Measurements from ENCODE around the gene MMP17. TPM values are rescaled to one million over a fixed set of nuclear protein-coding genes. Genes with fewer than 3 reads are reported as not detected.
A peak's percentile ranks its signal among the peaks of the same experiment; 100 is the strongest.

The MMP17 gene
- total RNA-seq, 1 donor from 2014 or later: 14.0 TPM

DNA sequence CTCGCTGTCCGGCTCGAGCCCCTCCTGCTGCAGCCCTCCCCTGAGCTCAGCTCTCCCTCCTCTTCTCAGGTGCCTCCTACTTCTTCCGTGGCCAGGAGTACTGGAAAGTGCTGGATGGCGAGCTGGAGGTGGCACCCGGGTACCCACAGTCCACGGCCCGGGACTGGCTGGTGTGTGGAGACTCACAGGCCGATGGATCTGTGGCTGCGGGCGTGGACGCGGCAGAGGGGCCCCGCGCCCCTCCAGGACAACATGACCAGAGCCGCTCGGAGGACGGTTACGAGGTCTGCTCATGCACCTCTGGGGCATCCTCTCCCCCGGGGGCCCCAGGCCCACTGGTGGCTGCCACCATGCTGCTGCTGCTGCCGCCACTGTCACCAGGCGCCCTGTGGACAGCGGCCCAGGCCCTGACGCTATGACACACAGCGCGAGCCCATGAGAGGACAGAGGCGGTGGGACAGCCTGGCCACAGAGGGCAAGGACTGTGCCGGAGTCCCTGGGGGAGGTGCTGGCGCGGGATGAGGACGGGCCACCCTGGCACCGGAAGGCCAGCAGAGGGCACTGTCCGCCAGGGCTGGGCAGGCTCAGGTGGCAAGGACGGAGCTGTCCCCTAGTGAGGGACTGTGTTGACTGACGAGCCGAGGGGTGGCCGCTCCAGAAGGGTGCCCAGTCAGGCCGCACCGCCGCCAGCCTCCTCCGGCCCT is 22.8 kb downstream of the MMP17 start:
- DNase-seq: peak; percentile 57

DNA sequence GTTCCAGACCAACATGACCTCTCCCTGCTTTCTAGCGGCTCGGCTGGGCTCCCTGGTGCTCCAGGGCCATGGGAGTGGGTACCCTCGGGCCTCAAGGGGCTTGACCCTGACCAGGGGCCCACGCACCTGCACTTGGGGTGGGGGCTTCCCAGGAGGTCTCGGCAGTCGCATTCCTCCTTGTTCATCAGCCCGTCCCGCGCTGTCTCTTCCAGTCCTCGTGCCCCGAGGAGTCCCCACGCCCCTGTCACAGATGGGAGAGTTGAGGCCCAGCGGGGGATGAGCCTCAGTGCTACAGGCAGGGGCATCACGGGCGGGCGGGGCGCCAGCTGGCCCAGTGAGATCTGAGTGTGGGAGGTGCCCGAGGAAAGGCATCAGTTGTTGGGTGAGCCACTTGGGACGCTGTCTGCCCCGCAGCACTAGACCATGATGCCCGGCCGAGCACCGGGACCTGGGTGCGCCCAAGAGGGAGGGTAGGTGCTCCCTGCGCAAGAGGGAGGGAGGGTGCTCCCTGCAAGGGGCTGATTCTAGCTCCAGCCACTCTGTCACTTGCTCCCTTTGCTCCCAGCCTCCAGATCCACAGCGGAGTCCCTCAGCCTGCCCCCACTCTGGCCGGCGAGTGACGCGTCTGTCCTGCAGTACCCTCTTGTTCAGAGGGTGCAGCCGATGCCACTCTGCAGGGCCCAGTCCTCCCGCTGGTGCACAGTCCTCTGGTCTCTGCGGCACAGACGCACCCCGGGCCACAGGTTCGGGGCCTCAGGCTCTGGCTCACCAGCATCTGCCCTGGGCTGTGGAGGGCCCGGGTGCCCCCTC is 23.8 kb downstream of the MMP17 start:
- DNase-seq: no peak

DNA sequence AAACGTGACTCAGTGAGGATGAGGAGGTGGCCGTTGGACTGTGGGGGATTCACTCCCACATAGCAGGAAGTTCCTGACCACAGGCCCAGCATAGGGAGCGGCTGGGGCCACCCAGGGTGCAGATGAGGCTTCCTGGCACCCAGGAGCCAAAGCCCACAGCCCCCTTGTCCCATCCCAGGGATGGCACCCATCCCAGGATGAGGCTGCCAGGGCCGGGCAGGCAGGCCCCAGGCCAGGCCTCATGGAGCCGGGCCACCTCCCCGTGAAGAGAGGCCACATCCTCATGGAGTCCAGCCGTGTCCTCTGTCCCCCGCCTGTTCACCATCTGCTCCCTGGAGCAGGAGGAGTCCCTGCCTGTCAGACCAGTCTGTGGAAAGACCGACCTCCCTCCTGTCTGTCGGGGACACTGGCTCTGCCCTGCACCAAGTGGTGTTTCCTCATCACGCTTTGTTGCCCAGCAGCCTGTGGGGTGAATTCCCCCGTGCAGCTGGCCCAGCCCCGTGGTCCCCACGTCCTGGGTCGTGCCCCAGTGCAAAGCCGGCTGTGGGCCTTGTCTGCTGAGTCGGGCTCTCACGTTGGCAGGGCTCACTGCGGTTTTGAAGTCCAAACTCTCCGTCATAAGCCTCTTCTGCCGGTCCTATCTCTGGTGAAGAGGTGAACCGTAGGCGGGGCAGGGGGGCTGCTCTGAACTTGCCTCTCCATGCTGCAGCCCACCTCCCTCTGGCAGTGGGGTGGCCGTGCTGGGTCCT is 24.5 kb downstream of the MMP17 start:
- no peak for DNase-seq

DNA sequence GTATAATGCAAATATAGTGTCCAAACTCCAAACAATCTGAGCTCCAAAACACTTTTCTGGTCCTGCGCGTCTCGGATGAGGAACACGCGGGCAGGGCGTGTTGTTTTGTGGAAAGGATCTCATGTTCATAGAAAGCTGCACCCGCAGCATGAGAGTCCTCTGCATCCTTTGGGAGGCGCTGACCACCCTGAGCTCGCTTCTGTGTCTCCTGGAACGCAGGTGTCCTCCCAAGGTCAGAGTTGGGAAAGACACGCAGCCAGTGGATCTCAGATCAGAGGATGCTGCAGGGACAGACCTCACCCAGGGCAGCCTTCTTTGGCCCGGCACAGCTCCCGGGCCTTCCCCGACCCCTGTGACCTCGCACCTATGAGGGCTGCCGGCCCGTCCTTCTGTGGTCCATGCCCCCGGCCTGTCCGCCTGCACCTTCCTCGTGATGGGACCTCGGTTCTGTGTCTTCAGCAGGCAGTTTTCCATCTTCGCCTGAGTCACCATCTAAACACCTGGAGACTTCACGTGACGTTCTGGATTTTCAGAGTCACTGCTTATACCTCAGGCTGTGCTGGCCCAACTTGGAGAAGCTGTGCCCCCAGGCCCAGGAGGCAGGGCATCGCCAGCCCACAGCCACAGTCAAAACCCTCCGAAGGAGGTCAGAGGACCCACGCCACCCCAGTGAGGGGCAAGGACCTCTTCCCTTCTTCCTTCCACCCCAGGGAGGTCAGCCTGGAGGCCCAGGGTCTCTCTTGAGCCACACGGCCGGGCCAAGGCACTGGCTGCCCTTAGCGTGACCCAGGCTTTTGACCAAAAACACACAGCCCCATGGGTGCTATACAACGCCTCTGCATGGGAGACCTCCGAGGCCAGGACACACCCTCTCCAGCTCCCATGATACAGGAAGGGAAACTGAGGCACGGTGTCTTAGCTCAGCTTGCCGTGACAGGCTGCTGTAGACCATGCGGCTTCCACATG is 25.9 kb downstream of the MMP17 start:
- no peak for DNase-seq

DNA sequence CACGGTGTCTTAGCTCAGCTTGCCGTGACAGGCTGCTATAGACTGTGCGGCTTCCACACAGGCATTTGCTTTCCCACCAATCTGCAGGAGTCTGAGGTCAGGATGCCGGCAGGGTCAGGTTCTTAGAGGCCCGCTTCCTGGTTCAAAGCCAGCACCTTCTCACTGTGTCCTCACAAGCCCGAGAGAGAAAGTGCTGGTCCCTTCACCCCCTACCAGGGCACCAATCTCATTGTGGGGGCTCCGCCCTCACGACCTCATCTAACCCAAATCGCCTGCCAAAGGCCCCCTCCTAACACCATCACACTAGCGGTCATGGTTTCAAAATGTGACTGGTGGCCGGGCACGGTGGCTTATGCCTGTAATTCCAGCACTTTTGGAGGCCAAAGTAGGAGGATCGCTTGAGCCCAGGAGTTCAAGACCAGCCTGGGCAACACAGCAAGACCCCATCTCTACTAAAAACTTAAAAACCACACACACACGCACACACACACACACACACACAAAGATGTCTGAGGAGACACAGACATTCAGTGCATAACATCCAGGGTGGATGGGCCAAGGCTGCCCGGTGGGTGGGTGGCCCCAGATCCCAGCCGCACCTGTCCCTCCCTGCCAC is 26.8 kb downstream of the MMP17 start:
- no peak for DNase-seq

DNA sequence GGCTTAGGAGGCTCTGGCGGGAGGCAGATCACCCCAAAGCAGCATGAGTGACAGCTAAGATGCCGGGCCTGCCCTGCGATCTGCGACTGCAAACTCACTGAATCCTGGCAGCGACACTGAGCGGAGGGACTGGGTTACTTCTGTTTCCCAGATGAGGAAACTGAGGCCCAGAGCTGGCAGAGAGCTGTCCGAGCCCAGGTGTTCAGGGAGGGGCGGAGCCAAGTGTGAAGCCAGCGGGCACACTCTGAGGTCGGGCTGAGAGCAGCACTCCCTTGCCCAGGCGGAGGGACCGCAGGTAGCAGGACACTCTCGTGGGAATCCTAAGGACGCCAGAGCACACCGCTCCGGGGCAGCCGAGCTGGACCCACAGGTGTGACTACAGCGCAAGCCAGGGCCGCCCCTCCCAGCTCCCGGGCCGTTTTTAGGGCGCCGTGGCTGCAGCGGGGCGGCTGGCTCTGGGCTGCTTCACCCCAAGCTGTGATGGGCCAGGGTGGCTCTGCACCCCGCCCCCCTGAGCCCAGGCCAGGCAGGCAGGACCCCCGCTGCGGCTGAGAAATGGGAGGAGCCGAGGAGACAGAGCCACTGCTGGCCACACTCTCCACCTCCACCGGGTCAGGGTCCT is 27.4 kb downstream of the MMP17 start:
- no peak for DNase-seq

DNA sequence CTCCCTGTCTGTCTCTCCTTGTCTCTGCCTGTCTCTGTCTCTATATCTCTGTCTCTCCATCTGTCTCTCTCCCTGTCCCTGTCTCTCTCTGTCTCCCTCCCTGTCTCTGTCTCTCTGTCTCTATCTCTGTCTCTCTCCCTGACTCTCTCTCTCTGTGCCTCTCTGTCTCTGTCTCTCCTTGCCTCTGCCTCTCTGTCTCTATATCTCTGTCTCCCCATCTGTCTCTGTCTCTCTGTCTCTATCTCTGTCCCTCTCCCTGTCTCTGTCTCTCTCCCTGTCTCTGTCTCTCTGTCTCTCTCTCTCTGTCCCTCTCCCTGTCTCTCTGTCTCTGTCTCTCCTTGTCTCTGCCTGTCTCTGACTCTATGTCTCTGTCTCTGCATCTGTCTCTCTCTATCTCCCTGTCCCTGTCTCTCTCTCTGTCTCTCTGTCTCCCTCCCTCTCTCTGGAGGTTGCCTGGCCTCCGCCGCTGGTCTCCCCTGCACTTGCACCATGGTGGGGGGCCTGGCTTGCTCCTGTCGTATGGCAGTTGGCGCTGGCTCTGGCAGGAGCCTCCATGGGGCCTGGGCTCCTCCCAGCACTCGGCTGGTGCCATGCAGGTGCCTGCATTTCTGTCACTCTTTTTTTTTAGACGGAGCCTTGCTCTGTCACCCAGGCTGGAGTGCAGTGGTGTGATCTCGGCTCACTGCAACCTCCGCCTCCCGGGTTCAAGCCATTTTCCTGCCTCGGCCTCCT is 28.3 kb downstream of the MMP17 start:
- no peak for DNase-seq

DNA sequence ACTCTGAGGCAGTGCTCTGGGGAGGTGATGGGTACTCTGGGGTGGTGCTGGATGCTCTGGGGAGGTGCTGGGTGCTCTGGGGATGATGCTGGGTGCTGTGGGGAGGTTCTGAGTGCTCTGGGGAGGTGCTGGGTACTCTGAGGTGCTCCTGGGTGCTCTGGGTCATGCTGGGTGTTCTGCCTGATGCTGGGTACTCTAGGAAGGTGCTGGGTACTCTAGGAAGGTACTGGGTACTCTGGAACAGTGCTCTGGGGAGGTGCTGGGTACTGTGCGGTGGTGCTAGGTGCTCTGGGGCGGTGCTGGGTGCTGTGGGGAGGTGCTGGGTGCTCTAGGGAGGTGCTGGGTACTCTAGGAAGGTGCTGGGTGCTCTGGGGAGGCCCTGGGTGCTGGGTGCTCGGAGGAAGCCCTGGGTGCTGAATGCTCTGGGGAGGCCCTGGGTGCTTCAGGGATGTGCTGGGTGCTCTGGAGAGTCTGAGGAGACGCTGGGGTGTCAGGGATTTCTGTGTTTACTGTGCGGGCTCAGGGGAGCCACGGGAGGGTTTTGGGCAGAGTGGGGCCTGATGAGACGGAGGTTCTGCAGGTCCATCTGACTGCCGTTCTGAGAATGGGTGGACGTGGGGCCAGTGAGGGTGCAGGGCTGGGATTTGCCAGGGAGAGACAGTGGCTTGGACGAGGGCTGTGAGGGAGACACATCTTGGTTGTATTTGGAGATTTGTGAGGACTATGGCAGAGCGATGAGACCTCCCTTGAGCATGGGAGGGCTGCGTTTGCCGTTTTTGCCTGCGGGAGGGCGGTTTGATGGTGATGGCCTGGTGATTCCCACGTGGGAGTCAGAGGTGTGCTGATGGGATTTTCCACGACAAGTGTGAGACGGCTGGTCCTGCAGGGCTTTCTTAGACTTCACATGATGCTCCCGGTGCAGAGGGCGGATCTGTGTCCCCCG is 30.0 kb downstream of the MMP17 start:
- DNase-seq: no peak

DNA sequence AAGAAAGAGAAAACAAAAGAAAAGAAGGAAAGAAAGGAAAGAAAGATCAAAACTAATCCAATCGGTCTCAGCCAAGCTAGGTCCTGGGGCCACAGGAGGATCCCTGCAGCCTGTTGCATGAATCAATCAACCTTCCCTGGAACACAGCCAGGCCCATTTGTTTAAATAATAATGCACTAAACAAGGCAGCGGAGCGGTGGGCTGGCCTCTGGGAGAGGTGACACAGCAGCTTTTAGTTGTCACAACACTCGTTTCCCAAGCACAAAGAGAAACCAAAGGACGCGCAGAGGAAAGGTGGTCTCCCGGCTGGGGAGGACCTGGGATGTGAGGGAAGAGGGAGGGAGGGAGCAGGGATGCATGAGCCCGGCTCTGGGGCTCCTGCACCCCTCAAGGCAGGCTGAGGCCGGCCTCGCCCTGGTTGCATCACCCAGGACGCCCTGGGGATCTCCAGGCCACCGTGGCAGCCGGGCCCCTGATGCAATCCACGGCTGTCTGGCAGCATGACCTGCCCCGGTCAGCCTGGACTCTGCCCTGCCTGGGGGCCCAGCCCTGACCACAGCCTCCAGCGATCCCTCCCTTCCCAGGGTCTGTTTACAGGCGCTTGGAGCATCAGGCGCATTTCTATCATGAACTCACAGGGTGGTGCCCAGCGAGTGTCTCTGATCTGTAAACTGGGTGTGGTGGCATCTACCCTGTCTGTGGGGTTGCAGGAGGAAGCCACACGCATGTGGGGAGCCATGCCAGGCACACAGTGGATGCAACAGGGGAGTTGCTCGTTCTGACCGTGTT is 32.5 kb downstream of the MMP17 start:
- peak; percentile 59 for DNase-seq

DNA sequence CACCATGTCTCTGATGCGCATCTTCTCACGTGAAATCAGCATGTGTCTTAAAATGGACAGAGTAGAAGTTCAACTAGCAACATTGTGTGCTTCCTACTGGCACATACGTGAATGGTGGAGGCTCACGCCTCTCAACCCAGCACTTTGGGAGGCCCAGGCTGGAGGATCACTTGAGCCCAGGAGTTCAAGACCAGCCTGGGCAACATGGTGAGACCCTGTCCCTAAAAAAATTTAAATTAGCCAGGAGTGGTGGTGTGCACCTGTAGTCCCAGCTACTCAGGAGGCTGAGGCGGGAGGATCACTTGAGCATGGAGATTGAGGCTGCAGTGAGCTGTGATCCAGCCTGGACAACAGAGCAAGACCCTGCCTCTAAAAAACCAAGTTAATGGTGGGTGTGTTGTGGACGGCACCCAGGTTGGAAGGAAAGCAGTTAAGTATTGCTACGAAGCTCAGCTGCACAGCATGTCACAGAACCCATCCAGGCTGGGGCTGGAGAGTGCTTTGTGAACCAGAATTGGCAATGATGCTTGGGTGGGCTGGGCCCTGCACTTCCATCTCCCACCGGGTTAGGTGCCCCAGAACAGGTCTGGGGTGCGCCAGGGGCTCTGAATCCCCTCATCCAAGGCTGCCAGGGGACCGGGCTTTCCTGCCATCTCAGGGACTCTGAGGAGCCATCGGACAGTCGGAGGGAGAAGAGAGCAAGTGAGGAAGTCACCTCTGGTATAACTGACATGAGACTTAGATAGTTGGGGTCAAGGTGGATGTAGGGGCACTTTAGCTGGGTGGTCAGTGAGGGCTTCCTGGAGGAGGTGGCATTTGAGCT is 33.3 kb downstream of the MMP17 start:
- DNase-seq: no peak

DNA sequence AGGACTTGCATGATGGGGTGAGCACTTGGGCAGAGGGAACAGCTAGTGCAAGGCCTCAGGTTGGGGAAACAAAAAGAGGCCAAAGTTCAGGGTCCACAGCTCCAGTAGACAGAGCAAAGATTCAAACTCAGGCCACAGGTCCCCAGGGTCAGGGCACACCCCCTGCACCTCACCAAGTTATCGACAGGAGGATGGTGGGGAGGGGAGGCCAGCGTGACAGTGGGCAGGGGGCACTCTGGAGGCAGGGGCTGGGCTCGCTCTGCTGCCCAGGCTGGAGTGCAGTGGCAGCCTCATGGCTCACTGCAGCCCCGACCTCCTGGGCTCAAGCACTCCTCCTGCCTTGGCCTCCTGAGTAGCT is 33.9 kb downstream of the MMP17 start:
- DNase-seq: no peak

DNA sequence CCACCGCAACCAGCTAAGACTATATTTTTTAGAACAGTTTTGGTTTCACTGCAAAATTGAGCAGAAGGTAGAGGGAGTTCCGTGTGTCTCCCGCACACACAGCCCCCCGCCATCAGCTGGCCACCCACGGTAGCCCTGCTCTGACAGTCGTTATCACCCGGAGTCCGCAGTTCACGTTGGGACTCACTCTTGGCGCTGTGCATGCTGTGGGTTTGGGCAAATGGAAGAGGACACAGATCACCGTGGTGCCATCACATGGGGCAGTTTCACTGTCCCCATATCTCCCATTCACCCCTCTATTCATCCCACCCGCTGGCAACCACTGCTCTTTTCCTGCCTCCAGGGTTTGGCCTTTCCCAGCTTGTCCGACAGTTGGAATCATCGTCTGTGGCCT is 34.4 kb downstream of the MMP17 start:
- DNase-seq: no peak

DNA sequence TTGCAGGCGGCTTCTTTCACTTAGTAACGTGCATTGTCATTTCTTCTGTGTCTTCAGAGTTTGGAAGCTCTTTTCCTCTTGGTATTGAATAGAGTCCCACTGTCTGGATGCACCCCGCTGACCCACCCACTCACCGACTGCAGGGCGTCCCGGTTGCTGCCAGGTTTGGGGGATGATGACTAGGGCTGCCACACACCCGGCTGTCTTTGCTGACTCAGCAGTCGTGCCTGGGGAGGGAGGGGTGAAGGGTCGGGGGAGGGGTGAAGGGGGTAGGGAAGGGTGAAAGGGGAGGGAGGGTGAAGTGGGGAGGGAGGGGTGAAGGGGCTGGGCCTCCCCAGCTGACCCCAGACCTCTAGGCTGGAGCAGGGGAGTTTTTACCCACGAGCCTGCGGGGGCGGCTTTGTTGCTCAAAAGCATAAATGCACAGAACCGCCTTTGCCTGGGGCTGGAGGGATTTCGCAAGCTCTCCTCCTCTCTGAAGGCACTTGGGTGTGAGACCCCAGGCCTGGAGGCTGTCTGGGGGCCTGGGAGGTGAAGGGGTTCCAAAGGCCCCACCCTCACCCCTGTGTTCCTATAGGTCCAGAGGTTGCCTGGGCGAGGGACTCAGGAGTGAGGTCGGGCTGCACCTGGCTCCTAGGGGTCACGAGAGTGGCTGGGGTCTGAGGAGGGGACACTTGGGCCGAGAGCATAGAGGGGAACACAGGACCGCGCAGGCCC is 35.0 kb downstream of the MMP17 start:
- DNase-seq: no peak

DNA sequence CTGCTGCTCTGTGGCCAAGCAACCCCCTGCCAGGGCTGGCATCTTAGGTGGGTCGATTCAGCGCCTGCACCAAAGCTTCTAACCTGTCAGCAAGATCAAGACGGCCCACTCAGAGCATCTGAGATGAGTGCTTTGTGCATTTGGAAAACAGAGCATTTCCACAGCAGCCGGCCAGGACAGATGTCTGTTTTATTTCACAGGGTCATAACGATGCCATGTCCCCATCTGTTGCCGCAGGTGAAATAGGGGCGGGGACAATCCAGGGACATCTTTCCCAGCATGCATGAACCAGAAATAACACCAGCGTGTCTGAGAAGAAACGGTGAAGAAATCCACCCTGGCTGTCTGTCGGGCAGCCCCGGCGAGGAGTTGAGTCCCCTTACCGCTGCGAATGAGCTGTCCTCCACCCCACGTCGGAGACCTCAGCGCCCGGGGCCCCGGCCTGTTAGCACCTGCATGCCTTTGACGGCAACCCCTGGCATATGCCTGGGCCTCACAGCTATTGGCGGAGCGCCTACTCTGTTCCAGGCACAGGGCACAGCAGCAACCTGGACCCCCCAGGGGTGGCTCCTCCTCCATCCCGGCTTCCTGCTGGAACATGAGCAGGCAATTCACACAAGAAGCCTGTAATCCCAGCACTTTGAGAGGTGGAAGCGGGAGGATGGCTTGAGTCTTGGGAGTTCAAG is 35.7 kb downstream of the MMP17 start:
- DNase-seq: no peak

DNA sequence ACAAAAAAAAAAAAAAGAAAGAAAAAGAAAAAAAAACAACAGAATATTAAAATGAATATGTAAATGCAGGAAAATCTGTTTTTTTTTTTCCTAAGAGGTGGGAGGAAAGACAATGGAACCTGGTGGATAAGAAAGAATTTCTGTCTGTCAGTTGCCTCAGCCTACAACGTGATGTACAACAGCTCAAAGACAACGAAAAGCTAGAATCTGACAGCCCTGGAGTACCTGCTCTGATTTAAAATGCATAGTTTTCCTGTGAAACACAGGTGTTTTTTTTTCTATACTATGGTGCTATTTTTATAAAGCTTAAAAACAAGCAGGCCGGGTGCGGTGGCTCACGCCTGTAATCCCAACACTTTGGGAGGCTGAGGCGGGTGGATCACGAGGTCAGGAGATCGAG is 36.3 kb downstream of the MMP17 start:
- no peak for DNase-seq

DNA sequence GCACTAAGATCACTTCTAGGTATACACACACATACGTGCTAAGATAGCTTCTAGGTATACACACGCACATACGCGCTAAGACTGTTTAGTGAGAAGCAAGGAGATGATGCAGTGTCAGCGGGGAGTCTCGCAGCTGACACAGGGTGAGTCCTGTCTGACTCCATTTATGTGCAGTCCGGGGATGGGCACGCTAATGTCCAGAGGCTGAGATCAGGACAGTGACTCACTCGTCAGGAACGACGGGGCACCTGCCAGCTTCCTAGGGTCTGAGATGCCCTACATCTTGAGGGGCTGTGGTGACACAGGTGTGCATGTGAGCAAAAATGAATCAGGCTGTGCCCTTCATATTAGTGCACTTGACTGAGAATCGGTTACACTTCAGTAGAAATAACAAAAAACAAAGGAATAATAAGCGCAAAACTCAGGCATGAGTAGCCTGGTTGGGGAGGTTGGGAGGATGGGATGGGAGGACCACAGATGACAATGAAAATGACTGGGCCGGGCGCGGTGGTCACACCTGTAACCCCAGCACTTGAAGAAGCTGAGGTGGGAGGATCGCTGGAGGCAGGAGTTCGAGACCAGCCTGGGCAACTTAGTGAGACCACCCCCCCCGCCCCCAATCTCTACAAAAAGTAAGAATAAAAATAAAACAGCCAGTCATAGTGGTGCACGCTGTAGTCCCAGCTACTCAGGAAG is 37.1 kb downstream of the MMP17 start:
- DNase-seq: no peak
